ENCODE data around the gene SH2D2A.

GRCh38 chr1:156772222-156772621, 44.4 kb downstream of the SH2D2A start:
- TF ChIP-seq CTCF (IDR thresholded peaks at IDR 0.05): no peak
- no peak for TF ChIP-seq POLR2A (IDR thresholded peaks at IDR 0.05)
